MG63 (cell line): ENCODE measurements around the gene DOCK7. TPM values are rescaled to one million over a fixed set of nuclear protein-coding genes. Genes with fewer than 3 reads are reported as not detected.
A peak's percentile ranks its signal among the peaks of the same experiment; 100 is the strongest.
"Not testable (repeated sequence)": the region's sequence is repeated elsewhere in the genome, so short reads cannot be mapped to it uniquely, and the experiment has no call there.

Experiments
- DNase-seq: peaks from one replicate; pipeline ENCODE4 v3.0.0-alpha.2; 2020
- H3K27me3 ChIP-seq: fragments of 250-450 bp; sonication (Bioruptor Pico); 2 replicates; pipeline ENCODE4 v1.5.1; 2020; ENCODE audit warnings: mild to moderate bottlenecking, moderate library complexity
- H3K36me3 ChIP-seq: fragments of 250-450 bp; sonication (Bioruptor Pico); 2 replicates; pipeline ENCODE4 v1.5.1; 2020; ENCODE audit warnings: mild to moderate bottlenecking, moderate library complexity
- H3K4me3 ChIP-seq: fragments of 250-450 bp; sonication (Bioruptor Pico); 2 replicates; pipeline ENCODE4 v1.5.1; 2020; ENCODE audit warnings: mild to moderate bottlenecking, moderate library complexity
- H3K9me3 ChIP-seq: fragments of 250-450 bp; sonication (Bioruptor Pico); 2 replicates; pipeline ENCODE4 v1.5.1; 2020; ENCODE audit warnings: mild to moderate bottlenecking, moderate library complexity
- total RNA-seq: library from RNA; depleted of rRNA; stranded (reverse); fragments of >200 nt; shearing (Covaris generic); gene quantifications from 2 replicates; pipeline ENCODE4 v1.2.3, GENCODE V29; 2014; ENCODE audit warnings: low replicate concordance

DOCK7 gene
- total RNA-seq, 1 experiment from 2014 or later: 21.9 TPM

- Histone ChIP-seq H3K9me3 (no peaks in the 10 kb centered on the region), H3K36me3 (peaks cover 9% of the 10 kb centered on the region), H3K4me3 (no peak overlapping the region), H3K27me3 (no peaks in the 10 kb centered on the region)
- no peak for DNase-seq
These were observed 35.8 kb downstream of the DOCK7 start for GRCh38 chr1:62652387-62652786.

- H3K27me3 ChIP-seq: no peaks in the 10 kb centered on the region
- DNase-seq: no peak
- peaks cover 15% of the 10 kb centered on the region for H3K9me3 ChIP-seq
- H3K36me3 ChIP-seq: peaks cover 36% of the 10 kb centered on the region
- H3K4me3 ChIP-seq: no peak overlapping the region
These were observed 44.9 kb downstream of the DOCK7 start for GRCh38 chr1:62643283-62643682.

- H3K27me3 ChIP-seq: no peaks in the 10 kb centered on the region
- H3K4me3 ChIP-seq: no peak overlapping the region
- DNase-seq: no peak
- H3K36me3 ChIP-seq: peaks cover 26% of the 10 kb centered on the region
- peaks cover 3% of the 10 kb centered on the region; the same call in 1 of the 2 replicates for H3K9me3 ChIP-seq
These were observed 50.6 kb downstream of the DOCK7 start for GRCh38 chr1:62637392-62638105.

- Histone ChIP-seq H3K27me3 (no peaks in the 10 kb centered on the region), H3K4me3 (no peak overlapping the region), H3K36me3 (peaks cover 13% of the 10 kb centered on the region), H3K9me3 (0 out of 2 replicates have a peak, but pooled peaks cover under 1% of the 10 kb centered on the region)
- DNase-seq: no peak
These were observed 59.7 kb downstream of the DOCK7 start for GRCh38 chr1:62628506-62628905.

GRCh38 chr1:62625415-62625814 is 62.8 kb downstream of the DOCK7 start:
- Histone ChIP-seq H3K4me3 (no peak overlapping the region), H3K9me3 (no peaks in the 10 kb centered on the region), H3K36me3 (peaks cover 6% of the 10 kb centered on the region; the same call in 1 of the 2 replicates), H3K27me3 (no peaks in the 10 kb centered on the region)
- no peak for DNase-seq

GRCh38 chr1:62621907-62622306 is 66.3 kb downstream of the DOCK7 start:
- Histone ChIP-seq H3K4me3 (no peak overlapping the region), H3K36me3 (peaks cover 9% of the 10 kb centered on the region), H3K27me3 (no peaks in the 10 kb centered on the region), H3K9me3 (no peaks in the 10 kb centered on the region)
- DNase-seq: peak; percentile 35

GRCh38 chr1:62613890-62614289 is 74.3 kb downstream of the DOCK7 start:
- Histone ChIP-seq H3K36me3 (peaks cover 9% of the 10 kb centered on the region), H3K27me3 (no peaks in the 10 kb centered on the region), H3K9me3 (no peaks in the 10 kb centered on the region), H3K4me3 (no peak overlapping the region)
- no peak for DNase-seq

GRCh38 chr1:62613325-62613727 is 74.9 kb downstream of the DOCK7 start:
- Histone ChIP-seq H3K4me3 (no peak overlapping the region), H3K36me3 (peaks cover 7% of the 10 kb centered on the region), H3K9me3 (no peaks in the 10 kb centered on the region), H3K27me3 (no peaks in the 10 kb centered on the region)
- DNase-seq: no peak

- DNase-seq: no peak
These were observed 75.4 kb downstream of the DOCK7 start for GRCh38 chr1:62612770-62613169.

GRCh38 chr1:62610588-62610987 is 77.6 kb downstream of the DOCK7 start:
- DNase-seq, H3K9me3 ChIP-seq: not testable (repeated sequence)

More at GRCh38 chr1:62612770-62613169, 75.4 kb downstream of the DOCK7 start:
- Histone ChIP-seq H3K27me3 (no peaks in the 10 kb centered on the region), H3K9me3 (no peaks in the 10 kb centered on the region), H3K4me3 (no peak overlapping the region), H3K36me3 (0 out of 2 replicates have a peak, but pooled peaks cover 4% of the 10 kb centered on the region)

GRCh38 chr1:62608905-62609304 is 79.3 kb downstream of the DOCK7 start:
- Histone ChIP-seq H3K27me3 (no peaks in the 10 kb centered on the region), H3K36me3 (0 out of 2 replicates have a peak, but pooled peaks cover 4% of the 10 kb centered on the region), H3K9me3 (no peaks in the 10 kb centered on the region), H3K4me3 (no peak overlapping the region)
- no peak for DNase-seq

More at GRCh38 chr1:62610588-62610987, 77.6 kb downstream of the DOCK7 start:
- not testable (repeated sequence) for H3K27me3 ChIP-seq, H3K4me3 ChIP-seq, H3K36me3 ChIP-seq

- Histone ChIP-seq H3K9me3 (no peaks in the 10 kb centered on the region), H3K36me3 (no peaks in the 10 kb centered on the region), H3K4me3 (no peak overlapping the region), H3K27me3 (no peaks in the 10 kb centered on the region)
- no peak for DNase-seq
These were observed 86.7 kb downstream of the DOCK7 start for GRCh38 chr1:62601457-62601856.

- no peak for DNase-seq
- Histone ChIP-seq H3K9me3 (no peaks in the 10 kb centered on the region), H3K36me3 (no peaks in the 10 kb centered on the region)
These were observed 89.1 kb downstream of the DOCK7 start for GRCh38 chr1:62599044-62599443.

GRCh38 chr1:62597281-62597680 is 90.9 kb downstream of the DOCK7 start, which contains the start of gene ANGPTL3:
TSS of gene ANGPTL3 (plus strand) at chr1:62597520. CDS start at chr1:62597567, 47 bp downstream.
- no peaks in the 10 kb centered on the region for H3K27me3 ChIP-seq
- H3K4me3 ChIP-seq: no peak within 1 kb of the TSS
- H3K36me3 ChIP-seq: no peaks in the 10 kb centered on the region
- H3K9me3 ChIP-seq: no peaks in the 10 kb centered on the region
- no peak for DNase-seq

More at GRCh38 chr1:62599044-62599443, 89.1 kb downstream of the DOCK7 start:
- Histone ChIP-seq H3K27me3 (no peaks in the 10 kb centered on the region), H3K4me3 (no peak overlapping the region)

GRCh38 chr1:62595647-62596046 is 92.5 kb downstream of the DOCK7 start:
- no peak for DNase-seq
- Histone ChIP-seq H3K9me3 (no peaks in the 10 kb centered on the region), H3K4me3 (no peak overlapping the region), H3K27me3 (no peaks in the 10 kb centered on the region), H3K36me3 (no peaks in the 10 kb centered on the region)

GRCh38 chr1:62593825-62594394 is 94.3 kb downstream of the DOCK7 start:
- no peak for DNase-seq
- no peak overlapping the region for H3K4me3 ChIP-seq
- no peaks in the 10 kb centered on the region for H3K9me3 ChIP-seq
- no peaks in the 10 kb centered on the region for H3K36me3 ChIP-seq
- H3K27me3 ChIP-seq: no peaks in the 10 kb centered on the region

- no peak overlapping the region for H3K4me3 ChIP-seq
- no peaks in the 10 kb centered on the region for H3K36me3 ChIP-seq
These were observed 97.2 kb downstream of the DOCK7 start for GRCh38 chr1:62590970-62591368.

More at GRCh38 chr1:62590970-62591368, 97.2 kb downstream of the DOCK7 start:
- no peaks in the 10 kb centered on the region for H3K9me3 ChIP-seq
- no peak for DNase-seq
- no peaks in the 10 kb centered on the region for H3K27me3 ChIP-seq
